OCI-LY3 (cell line): ENCODE data around the gene CTNND2.

Source experiments
- H2AFZ ChIP-seq: fragments of 200-600, 300-600 bp; shearing (Covaris generic); 2 replicates; pipeline ENCODE4 v1.6.0; 2014; ENCODE audit warnings: antibody characterized with exemption, low read depth, low read length
- H3K27ac ChIP-seq: fragments of 200-600, 300-600 bp; sonication (generic); 2 replicates; pipeline ENCODE4 v1.5.1; 2014; ENCODE audit warnings: mild to moderate bottlenecking, low read length, moderate library complexity, mixed read lengths
- H3K27me3 ChIP-seq: fragments of 200-600, 300-600 bp; sonication (generic); 2 replicates; pipeline ENCODE4 v1.6.1; 2014; ENCODE audit warnings: low read depth, low read length, mixed read lengths
- H3K36me3 ChIP-seq: fragments of 200-600, 300-600 bp; sonication (generic); replicated peaks from 2 replicates; pipeline ENCODE3; 2014; ENCODE audit warnings: low read depth, low read length, mixed read lengths
- H3K4me1 ChIP-seq: fragments of 300-600, 200-600 bp; sonication (generic); 2 replicates; pipeline ENCODE4 v1.6.1; 2014; ENCODE audit warnings: low read length, mixed read lengths
- H3K4me2 ChIP-seq: fragments of 200-600, 300-600 bp; sonication (generic); 2 replicates; pipeline ENCODE4 v1.6.1; 2014; ENCODE audit warnings: low read length, mixed read lengths
- H3K4me3 ChIP-seq: fragments of 300-600, 200-600 bp; sonication (generic); 2 replicates; pipeline ENCODE4 v1.5.1; 2014; ENCODE audit warnings: antibody characterized with exemption, mild to moderate bottlenecking, low read length, moderate library complexity
- H3K79me2 ChIP-seq: fragments of 300-600, 200-600 bp; shearing (Covaris generic); 2 replicates; pipeline ENCODE4 v1.6.1; 2014; ENCODE audit warnings: mild to moderate bottlenecking, low read length, mixed read lengths
- H3K9ac ChIP-seq: fragments of 300-600, 200-600 bp; shearing (Covaris generic); 2 replicates; pipeline ENCODE4 v1.6.0; 2014; ENCODE audit warnings: mild to moderate bottlenecking, low read length, moderate library complexity
- H3K9me3 ChIP-seq: fragments of 200-600, 300-600 bp; shearing (Covaris generic); 2 replicates; pipeline ENCODE4 v1.6.1; 2014; ENCODE audit warnings: low read length, mixed read lengths; ENCODE audit not compliant: insufficient read depth
- H4K20me1 ChIP-seq: fragments of 200-600, 300-600 bp; sonication (generic); 2 replicates; pipeline ENCODE4 v1.6.1; 2016; ENCODE audit warnings: low read length, mixed read lengths; ENCODE audit not compliant: insufficient read depth
- EZH2phosphoT487 ChIP-seq: fragments of 200-600 bp; shearing (Covaris generic); IDR thresholded peaks from 2 replicates; pipeline ENCODE4 v1.6.1; 2018; ENCODE audit warnings: antibody characterized with exemption, mixed run types, low read depth
- TF ChIP-seq, protein P1 (sequence below): fragments of 200-600, 300-600 bp; sonication (generic); IDR thresholded peaks from 2 replicates; pipeline ENCODE4 v1.5.1; 2014; ENCODE audit warnings: antibody characterized with exemption, low read length, low read depth

CTNND2 gene

DNA sequence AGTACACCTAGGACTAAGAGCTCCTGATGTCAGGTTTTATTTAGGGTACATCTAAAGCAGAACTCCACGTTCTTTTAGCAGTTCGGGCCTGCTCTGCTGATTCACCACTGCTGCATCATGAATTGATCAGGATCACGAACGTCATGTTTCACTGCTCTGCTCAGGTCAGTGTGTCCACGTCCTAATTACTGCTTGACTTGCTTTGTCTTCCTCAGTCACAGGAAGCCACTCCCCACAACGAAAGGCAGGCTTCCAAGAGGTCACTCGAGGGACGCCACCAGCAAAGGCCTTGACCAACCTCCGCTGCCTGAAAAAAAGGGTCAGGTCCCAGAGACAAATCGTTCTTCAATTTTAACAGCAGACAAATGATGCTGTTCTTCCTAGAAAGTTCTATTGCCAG lies 40.3 kb downstream of the CTNND2 start:
- Histone ChIP-seq H3K27me3 (no peaks in the 10 kb centered on the region), H2AFZ (no peak overlapping the region), H3K4me3 (no peak overlapping the region), H3K9ac (no peak overlapping the region), H3K9me3 (no peaks in the 10 kb centered on the region), H3K4me1 (no peaks in the 10 kb centered on the region), H3K27ac (no peak overlapping the region), H3K36me3 (no peaks in the 10 kb centered on the region), H3K79me2 (no peaks in the 10 kb centered on the region), H3K4me2 (no peak overlapping the region), H4K20me1 (no peaks in the 10 kb centered on the region)
- no peak for TF ChIP-seq EZH2phosphoT487
- TF ChIP-seq, protein P1, sequence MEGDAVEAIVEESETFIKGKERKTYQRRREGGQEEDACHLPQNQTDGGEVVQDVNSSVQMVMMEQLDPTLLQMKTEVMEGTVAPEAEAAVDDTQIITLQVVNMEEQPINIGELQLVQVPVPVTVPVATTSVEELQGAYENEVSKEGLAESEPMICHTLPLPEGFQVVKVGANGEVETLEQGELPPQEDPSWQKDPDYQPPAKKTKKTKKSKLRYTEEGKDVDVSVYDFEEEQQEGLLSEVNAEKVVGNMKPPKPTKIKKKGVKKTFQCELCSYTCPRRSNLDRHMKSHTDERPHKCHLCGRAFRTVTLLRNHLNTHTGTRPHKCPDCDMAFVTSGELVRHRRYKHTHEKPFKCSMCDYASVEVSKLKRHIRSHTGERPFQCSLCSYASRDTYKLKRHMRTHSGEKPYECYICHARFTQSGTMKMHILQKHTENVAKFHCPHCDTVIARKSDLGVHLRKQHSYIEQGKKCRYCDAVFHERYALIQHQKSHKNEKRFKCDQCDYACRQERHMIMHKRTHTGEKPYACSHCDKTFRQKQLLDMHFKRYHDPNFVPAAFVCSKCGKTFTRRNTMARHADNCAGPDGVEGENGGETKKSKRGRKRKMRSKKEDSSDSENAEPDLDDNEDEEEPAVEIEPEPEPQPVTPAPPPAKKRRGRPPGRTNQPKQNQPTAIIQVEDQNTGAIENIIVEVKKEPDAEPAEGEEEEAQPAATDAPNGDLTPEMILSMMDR = no peak

DNA sequence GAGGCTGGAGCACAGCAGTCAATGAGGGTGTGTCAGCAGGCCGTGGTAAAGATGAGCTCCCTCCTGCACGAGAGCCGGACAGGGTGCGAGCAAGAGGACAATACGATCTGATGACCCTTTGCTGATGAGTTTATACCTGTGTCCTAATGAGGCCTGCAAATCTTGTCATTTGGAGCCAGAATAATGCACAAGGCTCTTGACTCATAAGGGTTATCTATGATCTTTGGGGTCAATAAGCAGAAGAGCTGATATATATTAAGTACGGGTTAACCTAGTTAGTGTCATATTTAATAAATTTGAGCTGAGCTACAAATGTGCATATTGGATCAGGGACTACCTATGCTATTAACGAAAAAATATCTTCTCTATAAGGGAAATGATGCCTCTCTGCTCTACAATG lies 46.9 kb downstream of the CTNND2 start:
- Histone ChIP-seq H3K9me3 (no peaks in the 10 kb centered on the region), H2AFZ (no peak overlapping the region), H3K27ac (no peak overlapping the region), H4K20me1 (no peaks in the 10 kb centered on the region), H3K79me2 (no peaks in the 10 kb centered on the region), H3K4me3 (no peak overlapping the region), H3K9ac (no peak overlapping the region), H3K4me2 (no peak overlapping the region), H3K36me3 (no peaks in the 10 kb centered on the region), H3K27me3 (no peaks in the 10 kb centered on the region), H3K4me1 (no peaks in the 10 kb centered on the region)
- no peak for TF ChIP-seq EZH2phosphoT487
- TF ChIP-seq, protein P1 = no peak

DNA sequence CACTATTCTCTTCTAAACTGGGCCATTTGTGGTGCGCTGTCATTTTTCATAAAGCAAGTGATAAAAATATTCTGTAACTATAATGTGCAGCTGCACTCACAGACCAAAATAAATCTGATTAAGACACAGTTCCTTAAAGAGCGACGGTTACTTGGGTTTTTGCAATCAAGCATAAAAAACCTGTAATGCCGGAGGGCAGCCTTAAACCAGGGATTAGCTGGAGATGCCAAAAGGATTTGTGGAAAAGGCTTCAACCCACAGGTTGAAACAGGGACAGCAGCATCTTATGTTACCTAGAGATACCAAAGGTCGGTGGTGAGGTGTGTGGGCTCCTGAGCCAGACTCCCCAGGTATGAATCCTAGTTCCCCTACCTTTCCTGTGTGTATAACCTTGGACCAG lies 49.3 kb downstream of the CTNND2 start:
- Histone ChIP-seq H3K9ac (no peak overlapping the region), H2AFZ (no peak overlapping the region), H4K20me1 (no peaks in the 10 kb centered on the region), H3K4me3 (no peak overlapping the region), H3K36me3 (no peaks in the 10 kb centered on the region), H3K27ac (no peak overlapping the region), H3K9me3 (no peaks in the 10 kb centered on the region), H3K4me1 (no peaks in the 10 kb centered on the region), H3K27me3 (no peaks in the 10 kb centered on the region), H3K4me2 (no peak overlapping the region), H3K79me2 (no peaks in the 10 kb centered on the region)
- no peak for TF ChIP-seq EZH2phosphoT487
- TF ChIP-seq, protein P1 = no peak

DNA sequence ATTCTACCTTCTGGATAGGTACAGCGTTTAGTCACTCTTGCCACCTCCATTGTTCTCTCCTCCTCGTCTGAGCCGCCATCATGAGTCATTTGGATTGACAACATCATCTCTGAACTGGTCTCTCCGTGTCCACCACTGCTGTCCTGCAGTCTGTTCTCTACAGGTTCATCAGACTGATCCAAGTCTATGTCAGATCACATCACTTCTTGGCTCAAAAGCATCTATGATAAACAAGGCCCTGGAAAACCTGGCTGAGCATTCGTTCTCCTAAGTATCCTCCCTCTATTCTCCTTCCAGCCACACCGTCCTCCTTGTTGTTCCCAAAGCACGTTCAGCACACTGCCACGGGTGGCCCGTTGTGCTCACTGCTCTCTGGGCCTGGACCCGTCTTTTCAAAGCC lies 50.5 kb downstream of the CTNND2 start:
- H3K79me2 ChIP-seq = no peaks in the 10 kb centered on the region
- H3K9me3 ChIP-seq = no peaks in the 10 kb centered on the region
- H3K4me3 ChIP-seq = no peak overlapping the region
- no peaks in the 10 kb centered on the region for H3K36me3 ChIP-seq
- H3K9ac ChIP-seq = no peak overlapping the region
- no peak for TF ChIP-seq EZH2phosphoT487
- TF ChIP-seq, protein P1 = no peak
- H3K27ac ChIP-seq = no peak overlapping the region
- H3K27me3 ChIP-seq = no peaks in the 10 kb centered on the region
- H2AFZ ChIP-seq = no peak overlapping the region
- H3K4me1 ChIP-seq = no peaks in the 10 kb centered on the region
- no peaks in the 10 kb centered on the region for H4K20me1 ChIP-seq
- H3K4me2 ChIP-seq = no peak overlapping the region
